Measurements from ENCODE around the gene LAMA3.

GRCh38 chr18:23871410-23871809 lies 182.2 kb downstream of the LAMA3 start:
- TF ChIP-seq ZXDB (tag by site-specific recombination; IDR thresholded peaks at IDR 0.05), result no peak
- no peak for TF ChIP-seq CTCF (tag by site-specific recombination; IDR thresholded peaks at IDR 0.05)
